GM19468 (cell line): ENCODE measurements around the gene ATP8B4.
A peak's percentile ranks its signal among the peaks of the same experiment; 100 is the strongest.
"Not testable (repeated sequence)": the region's sequence is repeated elsewhere in the genome, so short reads cannot be mapped to it uniquely, and the experiment has no call there.

ENCODE experiments used
- ATAC-seq: cut with Tn5 transposase; IDR thresholded peaks from one replicate; pipeline ENCODE4 v1.9.1; 2021; ENCODE audit warnings: mild to moderate bottlenecking, moderate library complexity, moderate number of reproducible peaks; ENCODE audit not compliant: unreplicated experiment; ENCODE audit errors: extremely low read depth

ATP8B4 gene

GRCh38 chr15:50112488-50113186 is 6.4 kb downstream of the ATP8B4 start:
- ATAC-seq, result no peak

- ATAC-seq, result no peak
Observed at GRCh38 chr15:50110285-50110684, 8.7 kb downstream of the ATP8B4 start.

GRCh38 chr15:50109076-50109987 is 9.7 kb downstream of the ATP8B4 start:
- ATAC-seq, result no peak

- ATAC-seq, result no peak
Observed at GRCh38 chr15:50108461-50108860, 10.6 kb downstream of the ATP8B4 start.

- ATAC-seq, result peak; percentile 90
Observed at GRCh38 chr15:50107591-50108408, 11.2 kb downstream of the ATP8B4 start.

- ATAC-seq, result no peak
Observed at GRCh38 chr15:50107157-50107556, 11.9 kb downstream of the ATP8B4 start.

DNA sequence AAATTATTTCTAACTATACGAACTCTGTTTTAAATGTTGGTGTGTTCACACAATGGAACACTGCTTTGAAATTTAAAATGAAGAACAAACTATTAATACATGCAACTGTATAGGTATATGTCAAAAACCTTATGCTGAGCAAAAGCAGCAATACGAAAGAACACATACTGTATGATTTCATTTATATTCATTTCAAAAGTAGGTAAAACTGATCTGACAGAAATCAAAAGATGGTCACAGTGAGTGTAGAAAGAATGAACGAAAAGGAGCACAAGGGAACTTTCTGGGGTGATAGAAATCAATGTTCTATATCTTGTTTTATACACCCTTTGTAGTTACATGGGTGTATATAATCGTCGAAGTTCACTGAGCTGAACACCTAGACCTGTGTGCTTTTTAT is 12.6 kb downstream of the ATP8B4 start:
- no peak for ATAC-seq

DNA sequence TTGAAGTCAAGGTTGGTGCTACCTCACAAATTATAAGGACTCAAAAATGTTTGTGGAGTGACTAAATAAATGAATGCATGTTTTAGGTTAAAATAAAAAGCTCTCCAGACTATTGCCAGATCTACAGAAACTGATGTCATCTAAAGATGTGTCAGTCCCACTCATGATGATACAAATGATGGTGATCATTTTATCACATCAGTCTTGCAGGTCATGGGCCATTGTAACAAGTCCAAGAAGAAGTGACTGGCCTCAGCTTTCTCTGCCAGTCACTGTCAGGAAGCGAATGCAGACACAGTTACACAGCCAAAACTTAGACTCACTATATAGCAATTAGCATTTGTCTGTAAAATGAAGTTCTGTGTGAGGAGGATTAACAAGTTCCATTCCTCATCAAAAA is 18.5 kb downstream of the ATP8B4 start:
- no peak for ATAC-seq

DNA sequence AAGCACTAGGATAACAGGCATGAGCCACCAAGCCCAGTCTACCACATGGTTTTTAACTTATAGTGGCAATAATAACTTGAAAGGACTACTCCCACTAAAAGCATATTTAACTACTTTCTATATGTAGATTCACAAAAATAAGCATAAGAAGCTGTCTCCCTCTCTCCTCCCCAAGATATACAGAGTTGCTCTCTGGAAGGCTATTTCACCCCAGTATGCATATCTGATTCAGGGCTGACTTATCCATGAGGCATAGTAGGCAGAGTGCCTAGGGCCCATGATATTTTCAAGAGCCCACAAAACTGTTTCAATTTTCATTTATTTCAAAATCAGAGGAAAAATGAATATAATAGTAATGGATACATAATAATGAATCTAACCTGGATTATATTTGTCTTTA is 20.5 kb downstream of the ATP8B4 start:
- ATAC-seq, result no peak

DNA sequence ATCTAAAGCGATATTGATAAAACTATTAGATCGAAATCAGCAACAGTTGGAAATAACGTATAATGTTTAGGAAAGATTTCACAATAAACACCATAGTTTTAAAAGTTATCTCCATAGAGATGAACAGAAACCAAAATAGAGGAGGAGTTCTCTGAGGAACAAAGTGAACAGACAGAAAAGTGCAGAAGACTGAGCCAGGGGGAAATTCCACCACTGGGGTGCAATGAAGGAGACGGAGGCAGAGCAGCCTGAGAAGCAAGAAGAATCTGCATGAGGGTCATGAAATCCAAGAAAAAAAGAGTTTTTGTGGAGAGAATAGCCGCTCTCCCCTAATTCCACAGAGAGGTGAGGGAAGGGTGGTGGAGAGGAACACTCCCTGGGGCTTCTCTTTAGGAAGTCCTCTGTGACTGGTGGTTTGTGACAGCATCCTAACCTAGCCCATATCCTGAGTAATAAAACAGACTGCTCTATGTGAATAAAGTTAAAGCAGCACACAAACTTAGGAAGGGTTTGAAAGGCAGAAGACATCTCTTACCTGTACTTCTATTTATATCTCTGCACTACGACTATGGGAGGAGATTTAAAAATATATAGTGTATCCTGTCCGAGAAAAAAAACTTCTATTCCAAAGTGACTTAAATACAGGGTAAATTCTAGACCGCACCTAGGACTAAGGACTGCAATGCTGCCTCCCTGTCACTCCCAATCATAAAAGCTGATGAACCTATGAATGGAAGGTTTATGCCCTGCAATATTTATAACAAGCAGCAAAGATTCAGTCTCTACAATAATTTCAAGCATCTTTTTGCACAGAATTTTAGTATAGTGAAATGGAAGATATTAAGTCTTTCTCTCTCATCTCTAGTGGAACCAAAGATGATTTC is 22.9 kb downstream of the ATP8B4 start:
- no peak for ATAC-seq

GRCh38 chr15:50089386-50089785 is 29.6 kb downstream of the ATP8B4 start:
- not testable (repeated sequence) for ATAC-seq

- no peak for ATAC-seq
Observed at GRCh38 chr15:50084932-50085331, 34.1 kb downstream of the ATP8B4 start.

GRCh38 chr15:50083424-50084025 is 35.5 kb downstream of the ATP8B4 start:
- ATAC-seq, result no peak

DNA sequence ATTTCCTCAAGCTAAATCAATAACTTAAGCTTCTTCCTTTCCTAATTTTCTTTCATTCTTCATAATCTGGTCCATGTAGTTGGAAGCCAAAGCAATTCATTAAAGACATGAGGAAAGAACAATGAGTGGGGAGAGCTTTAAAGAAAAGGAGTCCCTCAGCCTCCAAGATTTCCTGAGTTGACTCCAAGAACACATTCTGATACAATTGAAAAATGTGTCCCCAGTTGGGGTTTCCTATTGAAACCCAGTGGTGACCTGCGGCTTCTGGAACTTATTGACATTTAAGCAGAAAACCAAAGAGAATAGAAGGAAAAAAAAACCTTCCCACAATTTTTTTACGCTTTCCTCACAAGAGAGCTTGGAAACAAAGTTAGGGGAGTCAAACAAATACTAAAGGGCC is 37.0 kb downstream of the ATP8B4 start:
- no peak for ATAC-seq

DNA sequence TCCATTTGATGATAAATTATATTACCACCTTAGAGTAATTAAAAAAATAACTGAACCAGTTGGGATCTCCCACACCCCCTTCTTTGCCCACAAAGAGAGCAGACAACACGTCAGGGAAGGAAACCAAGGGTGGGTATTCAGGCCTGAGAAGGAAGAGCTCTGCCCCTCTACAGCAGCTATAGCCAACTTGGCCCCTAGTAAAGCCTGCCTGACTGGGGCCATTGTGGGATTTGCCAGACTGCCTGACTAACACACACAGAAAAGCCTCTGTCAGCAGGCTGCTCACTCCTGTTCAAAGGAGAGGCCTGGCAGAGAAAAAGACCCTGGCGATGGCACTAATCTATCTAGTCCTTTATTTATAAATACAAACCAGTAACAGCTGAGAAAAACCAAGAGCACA is 41.4 kb downstream of the ATP8B4 start:
- ATAC-seq, result no peak

DNA sequence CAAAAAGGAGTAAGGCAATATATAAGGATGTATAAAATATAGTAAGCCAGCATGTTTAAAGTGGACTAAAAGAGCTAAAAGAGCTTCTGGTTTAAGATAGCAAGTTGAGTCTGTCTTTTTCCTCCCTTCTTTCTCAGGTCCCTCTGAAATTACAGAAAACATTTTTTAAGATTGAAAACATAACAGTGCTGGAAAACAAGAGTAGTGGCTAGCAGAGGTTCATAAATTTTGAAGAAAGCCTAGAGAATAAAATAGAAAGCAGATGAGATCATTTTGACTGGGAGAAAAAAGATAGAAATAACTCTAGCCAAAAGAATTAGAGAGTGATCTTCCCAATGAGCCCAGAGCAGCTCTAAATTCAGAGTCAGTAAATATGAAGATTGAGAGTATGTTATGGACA is 41.9 kb downstream of the ATP8B4 start:
- ATAC-seq, result no peak

- no peak for ATAC-seq
Observed at GRCh38 chr15:50075319-50075718, 43.7 kb downstream of the ATP8B4 start.

- no peak for ATAC-seq
Observed at GRCh38 chr15:50071551-50072258, 47.3 kb downstream of the ATP8B4 start.

- no peak for ATAC-seq
Observed at GRCh38 chr15:50068016-50068415, 51.0 kb downstream of the ATP8B4 start.
